Measurements from ENCODE around the gene ANGPTL2.

- TF ChIP-seq, protein P1, sequence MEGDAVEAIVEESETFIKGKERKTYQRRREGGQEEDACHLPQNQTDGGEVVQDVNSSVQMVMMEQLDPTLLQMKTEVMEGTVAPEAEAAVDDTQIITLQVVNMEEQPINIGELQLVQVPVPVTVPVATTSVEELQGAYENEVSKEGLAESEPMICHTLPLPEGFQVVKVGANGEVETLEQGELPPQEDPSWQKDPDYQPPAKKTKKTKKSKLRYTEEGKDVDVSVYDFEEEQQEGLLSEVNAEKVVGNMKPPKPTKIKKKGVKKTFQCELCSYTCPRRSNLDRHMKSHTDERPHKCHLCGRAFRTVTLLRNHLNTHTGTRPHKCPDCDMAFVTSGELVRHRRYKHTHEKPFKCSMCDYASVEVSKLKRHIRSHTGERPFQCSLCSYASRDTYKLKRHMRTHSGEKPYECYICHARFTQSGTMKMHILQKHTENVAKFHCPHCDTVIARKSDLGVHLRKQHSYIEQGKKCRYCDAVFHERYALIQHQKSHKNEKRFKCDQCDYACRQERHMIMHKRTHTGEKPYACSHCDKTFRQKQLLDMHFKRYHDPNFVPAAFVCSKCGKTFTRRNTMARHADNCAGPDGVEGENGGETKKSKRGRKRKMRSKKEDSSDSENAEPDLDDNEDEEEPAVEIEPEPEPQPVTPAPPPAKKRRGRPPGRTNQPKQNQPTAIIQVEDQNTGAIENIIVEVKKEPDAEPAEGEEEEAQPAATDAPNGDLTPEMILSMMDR (conservative IDR thresholded peaks at IDR 0.05; ENCODE audit: low read depth, low read length), result no peak
- TF ChIP-seq POLR2A (IDR thresholded peaks at IDR 0.05; ENCODE audit: low read depth, low read length), result no peak
- TF ChIP-seq CEBPB (IDR thresholded peaks at IDR 0.05; ENCODE audit: low read depth, low read length), result no peak
- TF ChIP-seq, protein P2, sequence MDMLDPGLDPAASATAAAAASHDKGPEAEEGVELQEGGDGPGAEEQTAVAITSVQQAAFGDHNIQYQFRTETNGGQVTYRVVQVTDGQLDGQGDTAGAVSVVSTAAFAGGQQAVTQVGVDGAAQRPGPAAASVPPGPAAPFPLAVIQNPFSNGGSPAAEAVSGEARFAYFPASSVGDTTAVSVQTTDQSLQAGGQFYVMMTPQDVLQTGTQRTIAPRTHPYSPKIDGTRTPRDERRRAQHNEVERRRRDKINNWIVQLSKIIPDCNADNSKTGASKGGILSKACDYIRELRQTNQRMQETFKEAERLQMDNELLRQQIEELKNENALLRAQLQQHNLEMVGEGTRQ (IDR thresholded peaks at IDR 0.05; ENCODE audit: low read depth, low read length), result no peak
- no peak for TF ChIP-seq MAFK (IDR thresholded peaks at IDR 0.05; ENCODE audit: low read depth, low read length)
- TF ChIP-seq MXI1 (IDR thresholded peaks at IDR 0.05; ENCODE audit: borderline replicate concordance, low read depth, low read length), result no peak
- TF ChIP-seq MAZ (IDR thresholded peaks at IDR 0.05; ENCODE audit: borderline replicate concordance, low read depth, low read length), result no peak
Observed at GRCh38 chr9:127116957-127117356, 5.5 kb downstream of the ANGPTL2 start.
